Testis (tissue), 2 donors: Measurements from ENCODE around the gene DZIP1L.

Source experiments
- POLR2A ChIP-seq: fragments of 450-650 bp; IDR thresholded peaks from one replicate; pipeline ENCODE4 v1.6.1; 2017; ENCODE audit warnings: antibody characterized with exemption, mild to moderate bottlenecking, moderate library complexity
- TF ChIP-seq, protein P1 (sequence below), 3 experiments: fragments of 450-650 bp in 2 of 3; fragments of 200-600 bp in 1 of 3; sonication (generic) in 1 of 3; IDR thresholded peaks; one replicate each; pipeline ENCODE4 v1.5.1; 2016 to 2019; ENCODE audit warnings: antibody characterized with exemption in 3 of 3, mild to moderate bottlenecking in 2 of 3, moderate library complexity in 1 of 3

DNA sequence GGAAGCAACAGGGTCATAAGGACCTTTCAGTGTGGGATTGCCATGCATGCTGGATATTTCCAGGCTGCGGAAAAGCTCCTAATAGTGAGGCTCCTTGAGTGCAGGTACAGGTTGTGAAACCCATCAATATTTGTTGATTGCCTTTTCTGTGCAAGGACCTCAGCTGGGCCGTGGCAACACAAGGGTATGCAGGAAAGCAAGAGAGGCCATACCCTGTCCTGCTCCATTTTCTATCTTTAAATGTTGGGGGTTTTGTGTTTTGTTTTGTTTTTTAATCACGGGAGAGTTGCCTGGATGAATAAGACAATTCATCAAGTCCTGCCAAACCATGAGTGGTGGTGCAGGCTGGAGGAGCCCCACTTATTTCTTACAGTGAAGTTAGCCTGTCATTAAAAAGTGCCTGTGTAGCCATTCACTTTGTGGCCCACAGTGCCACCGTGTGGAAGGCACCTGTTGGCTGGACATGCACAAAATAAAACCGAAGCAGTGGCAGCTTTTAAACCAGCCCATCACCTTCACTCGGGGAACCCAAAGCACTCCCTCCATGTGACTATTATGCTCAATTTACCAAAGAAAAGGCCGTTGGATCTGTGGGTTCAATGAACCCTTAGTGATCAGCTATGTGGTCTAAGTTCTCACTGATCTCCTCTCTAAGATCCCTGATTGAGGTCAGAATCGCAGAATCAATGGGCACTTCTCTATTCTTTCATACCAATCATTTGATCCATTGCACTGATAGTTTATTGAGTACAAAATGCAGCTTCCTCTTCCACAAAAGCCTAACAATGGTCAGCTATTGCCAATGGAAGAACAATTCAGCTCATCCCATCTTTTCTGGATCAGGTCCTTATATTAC lies 63.2 kb downstream of the DZIP1L start:
- TF ChIP-seq, protein P1, sequence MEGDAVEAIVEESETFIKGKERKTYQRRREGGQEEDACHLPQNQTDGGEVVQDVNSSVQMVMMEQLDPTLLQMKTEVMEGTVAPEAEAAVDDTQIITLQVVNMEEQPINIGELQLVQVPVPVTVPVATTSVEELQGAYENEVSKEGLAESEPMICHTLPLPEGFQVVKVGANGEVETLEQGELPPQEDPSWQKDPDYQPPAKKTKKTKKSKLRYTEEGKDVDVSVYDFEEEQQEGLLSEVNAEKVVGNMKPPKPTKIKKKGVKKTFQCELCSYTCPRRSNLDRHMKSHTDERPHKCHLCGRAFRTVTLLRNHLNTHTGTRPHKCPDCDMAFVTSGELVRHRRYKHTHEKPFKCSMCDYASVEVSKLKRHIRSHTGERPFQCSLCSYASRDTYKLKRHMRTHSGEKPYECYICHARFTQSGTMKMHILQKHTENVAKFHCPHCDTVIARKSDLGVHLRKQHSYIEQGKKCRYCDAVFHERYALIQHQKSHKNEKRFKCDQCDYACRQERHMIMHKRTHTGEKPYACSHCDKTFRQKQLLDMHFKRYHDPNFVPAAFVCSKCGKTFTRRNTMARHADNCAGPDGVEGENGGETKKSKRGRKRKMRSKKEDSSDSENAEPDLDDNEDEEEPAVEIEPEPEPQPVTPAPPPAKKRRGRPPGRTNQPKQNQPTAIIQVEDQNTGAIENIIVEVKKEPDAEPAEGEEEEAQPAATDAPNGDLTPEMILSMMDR (IDR thresholded peaks at IDR 0.05): peak; percentile 16 to 49 (median 32)
- no peak for TF ChIP-seq POLR2A
